ENCODE measurements around the gene OR8D4.

- TF ChIP-seq CTCF (IDR thresholded peaks at IDR 0.05) (no peak), POLR2A (IDR thresholded peaks at IDR 0.05) (no peak)
These were observed 3.9 kb downstream of the OR8D4 start for GRCh38 chr11:123905826-123906225.

Measured in thyroid gland (tissue), 4 donors.